ENCODE data around the gene CYP2U1.

Gene CYP2U1

GRCh38 chr4:107991945-107992630 lies 60.7 kb downstream of the CYP2U1 start:
- in situ Hi-C loops (cut with MboI; ENCODE audit: low pct_unique_long_range_greater_than_20kb, low sequenced_read_pairs, unreplicated experiment) = no loop called here
- no peak for DNase-seq (ENCODE audit: low spot score)
- no peak for TF ChIP-seq CTCF (IDR thresholded peaks at IDR 0.05; ENCODE audit: extremely low read depth, insufficient read depth, missing control alignments)

GRCh38 chr4:107993969-107994368 lies 62.6 kb downstream of the CYP2U1 start:
- no peak for TF ChIP-seq CTCF (IDR thresholded peaks at IDR 0.05; ENCODE audit: extremely low read depth, insufficient read depth, missing control alignments)
- peak; percentile 41 for DNase-seq (ENCODE audit: low spot score)
- in situ Hi-C loops (cut with MboI; ENCODE audit: low pct_unique_long_range_greater_than_20kb, low sequenced_read_pairs, unreplicated experiment) = no loop called here

GRCh38 chr4:107994894-107995293 lies 63.5 kb downstream of the CYP2U1 start:
- in situ Hi-C loops (cut with MboI; ENCODE audit: low pct_unique_long_range_greater_than_20kb, low sequenced_read_pairs, unreplicated experiment) = no loop called here
- TF ChIP-seq CTCF (IDR thresholded peaks at IDR 0.05; ENCODE audit: extremely low read depth, insufficient read depth, missing control alignments) = no peak
- DNase-seq (ENCODE audit: low spot score) = no peak

- TF ChIP-seq CTCF (IDR thresholded peaks at IDR 0.05; ENCODE audit: extremely low read depth, insufficient read depth, missing control alignments) = no peak
- in situ Hi-C loops (cut with MboI; ENCODE audit: low pct_unique_long_range_greater_than_20kb, low sequenced_read_pairs, unreplicated experiment) = no loop called here
- no peak for DNase-seq (ENCODE audit: low spot score)
These were observed 65.8 kb downstream of the CYP2U1 start for GRCh38 chr4:107996949-107997788.

GRCh38 chr4:107997794-107998193 lies 66.4 kb downstream of the CYP2U1 start:
- DNase-seq (ENCODE audit: low spot score) = no peak
- in situ Hi-C loops (cut with MboI; ENCODE audit: low pct_unique_long_range_greater_than_20kb, low sequenced_read_pairs, unreplicated experiment) = no loop called here
- TF ChIP-seq CTCF (IDR thresholded peaks at IDR 0.05; ENCODE audit: extremely low read depth, insufficient read depth, missing control alignments) = no peak

- no peak for DNase-seq (ENCODE audit: low spot score)
- TF ChIP-seq CTCF (IDR thresholded peaks at IDR 0.05; ENCODE audit: extremely low read depth, insufficient read depth, missing control alignments) = no peak
- in situ Hi-C loops (cut with MboI; ENCODE audit: low pct_unique_long_range_greater_than_20kb, low sequenced_read_pairs, unreplicated experiment) = no loop called here
These were observed 68.7 kb downstream of the CYP2U1 start for GRCh38 chr4:107999932-108000539.

Measured in GM13977 (cell line).